ENCODE results near the gene KLK5. TPM values are rescaled to one million over a fixed set of nuclear protein-coding genes. Genes with fewer than 3 reads are reported as not detected.

The KLK5 gene
- polyA plus RNA-seq, 2 of the 4 experiments (the other 2 are of a cell fraction), result not detected

DNA sequence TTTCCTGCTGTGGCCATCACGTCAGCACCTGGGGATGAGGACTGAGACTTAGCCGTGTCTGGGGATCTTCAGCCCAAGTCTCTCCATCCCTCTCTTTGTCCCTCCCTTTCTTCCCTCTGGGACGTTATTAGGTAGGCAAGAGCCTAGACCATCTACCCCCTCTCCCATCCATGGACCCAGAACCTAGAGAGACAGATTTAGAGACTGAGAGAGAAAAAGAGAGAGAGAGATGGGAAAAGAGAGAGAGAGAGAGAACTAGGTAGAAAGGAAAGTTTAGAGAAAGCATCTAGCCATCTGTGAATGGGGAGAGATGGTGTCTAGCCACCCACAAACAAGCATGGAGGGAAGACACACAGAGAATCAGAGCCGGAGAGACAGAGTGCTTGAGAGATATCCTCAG is 42.1 kb downstream of the KLK5 start:
- no peak for FAIRE-seq

DNA sequence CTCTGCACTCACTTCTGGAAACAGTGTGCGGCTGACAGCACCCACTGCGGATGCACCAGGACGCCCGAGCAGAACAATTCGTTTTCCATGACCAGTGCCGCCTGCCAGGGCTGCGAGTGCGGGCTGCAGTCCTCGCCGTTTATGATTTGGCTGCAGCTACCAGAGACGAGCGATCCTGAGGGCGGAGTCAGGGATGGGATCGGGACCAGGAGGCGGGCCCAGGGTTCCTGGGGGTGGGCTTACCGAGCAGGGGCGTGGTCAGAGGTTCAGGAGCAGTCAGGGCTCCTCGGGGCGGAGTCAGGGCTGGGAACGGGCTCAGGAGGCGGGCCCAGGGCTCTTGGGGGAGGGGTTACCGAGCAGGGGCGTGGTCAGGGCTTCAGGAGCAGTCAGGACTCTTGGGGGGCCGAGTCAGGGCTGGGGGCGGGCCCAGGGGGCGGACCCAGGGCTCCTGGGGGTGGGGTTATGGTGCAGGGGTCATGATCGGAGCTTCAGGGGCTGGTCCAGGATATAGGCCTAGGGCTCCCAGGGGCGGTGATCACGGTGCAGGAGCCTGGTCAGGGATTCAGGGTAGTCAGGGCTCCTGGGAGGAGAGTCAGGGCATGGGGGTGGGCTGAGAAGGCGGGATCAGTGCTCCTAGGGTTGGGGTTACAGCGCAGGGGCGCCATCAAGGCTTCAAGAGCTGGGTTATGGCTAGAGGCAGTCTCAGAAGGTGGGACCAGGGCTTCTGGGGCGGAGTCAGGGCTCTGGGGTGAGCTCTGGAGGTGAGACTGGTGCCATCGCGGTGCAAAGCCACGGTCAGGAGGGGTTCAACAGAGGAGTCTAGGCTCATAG is 43.4 kb downstream of the KLK5 start:
- Histone ChIP-seq H3K4me3 (peak overlapping the region; percentile 41), H3K4me1 (peaks cover 10% of the 10 kb centered on the region; the same call in 1 of the 3 replicates), H3K4me2 (peak overlapping the region; percentile 90), H3K27ac (peak overlapping the region in 1 of 2 experiments; percentile 26; a peak in 3 of 6 replicates), H3K9me3 (no peaks in the 10 kb centered on the region)
- TF ChIP-seq TP53 (CRISPR knock-in tag; IDR thresholded peaks at IDR 0.05), result no peak
- TF ChIP-seq CBX2 (IDR thresholded peaks at IDR 0.05; ENCODE audit: borderline replicate concordance, low read depth), result no peak
- no peak for TF ChIP-seq EP300 (IDR thresholded peaks at IDR 0.05)
- CTCF ChIA-PET, result interaction anchor here (0.5 to 5.9 kb wide), 7 partner anchors 8 to 373 kb away, joined by 3 to 56 read pairs (median 3); no protein-coding TSS in a partner anchor
- no peak for FAIRE-seq
- POLR2A ChIA-PET, result no interaction called here
- DNase-seq (ENCODE audit: low read depth in 1 of 2, low spot score in 1 of 2), result peak; percentile 82 to 86
- 14% methylated on average over 17 of the region's 36 CpGs for WGBS (ENCODE audit: missing lambda C conversion rate)
- ATAC-seq, result peak; percentile 52 to 90

More for the DNA sequence above, 42.1 kb downstream of the KLK5 start:
- no peak for DNase-seq (ENCODE audit: low read depth in 1 of 2, low spot score in 1 of 2)
- no peaks in the 10 kb centered on the region for H3K9me3 ChIP-seq
- H3K4me2 ChIP-seq, result no peak overlapping the region
- H3K27ac ChIP-seq, result no peak overlapping the region
- WGBS (ENCODE audit: missing lambda C conversion rate), result 28% methylated on average over 4 of the region's 4 CpGs
- CTCF ChIA-PET, result interaction anchor here (0.8 to 5.9 kb wide), 3 partner anchors 11 to 186 kb away, joined by 3 to 56 read pairs (median 6); no protein-coding TSS in a partner anchor
- peaks cover 10% of the 10 kb centered on the region; the same call in 1 of the 3 replicates for H3K4me1 ChIP-seq
- H3K4me3 ChIP-seq, result no peak overlapping the region
- TF ChIP-seq FOSL2 (IDR thresholded peaks at IDR 0.05) (no peak), FOSL2 (CRISPR knock-in tag; IDR thresholded peaks at IDR 0.05) (no peak), ZFP36 (IDR thresholded peaks at IDR 0.05; ENCODE audit: borderline replicate concordance, partially characterized antibody) (no peak), ZNF302 (CRISPR knock-in tag; IDR thresholded peaks at IDR 0.05) (no peak), HDAC2 (IDR thresholded peaks at IDR 0.05) (no peak), POLR2AphosphoS2 (conservative IDR thresholded peaks at IDR 0.05; ENCODE audit: low read length) (no peak), SREBF2 (IDR thresholded peaks at IDR 0.05) (no peak), FOXS1 (CRISPR knock-in tag; IDR thresholded peaks at IDR 0.05) (no peak), CHD2 (IDR thresholded peaks at IDR 0.05; ENCODE audit: low read length, partially characterized antibody) (no peak), CBX8 (IDR thresholded peaks at IDR 0.05) (no peak)
- TF ChIP-seq, protein P1, sequence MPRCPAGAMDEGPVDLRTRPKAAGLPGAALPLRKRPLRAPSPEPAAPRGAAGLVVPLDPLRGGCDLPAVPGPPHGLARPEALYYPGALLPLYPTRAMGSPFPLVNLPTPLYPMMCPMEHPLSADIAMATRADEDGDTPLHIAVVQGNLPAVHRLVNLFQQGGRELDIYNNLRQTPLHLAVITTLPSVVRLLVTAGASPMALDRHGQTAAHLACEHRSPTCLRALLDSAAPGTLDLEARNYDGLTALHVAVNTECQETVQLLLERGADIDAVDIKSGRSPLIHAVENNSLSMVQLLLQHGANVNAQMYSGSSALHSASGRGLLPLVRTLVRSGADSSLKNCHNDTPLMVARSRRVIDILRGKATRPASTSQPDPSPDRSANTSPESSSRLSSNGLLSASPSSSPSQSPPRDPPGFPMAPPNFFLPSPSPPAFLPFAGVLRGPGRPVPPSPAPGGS (IDR thresholded peaks at IDR 0.05), result no peak
- TF ChIP-seq, protein P2, sequence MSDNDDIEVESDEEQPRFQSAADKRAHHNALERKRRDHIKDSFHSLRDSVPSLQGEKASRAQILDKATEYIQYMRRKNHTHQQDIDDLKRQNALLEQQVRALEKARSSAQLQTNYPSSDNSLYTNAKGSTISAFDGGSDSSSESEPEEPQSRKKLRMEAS (IDR thresholded peaks at IDR 0.05), result no peak
- TF ChIP-seq, protein P3, sequence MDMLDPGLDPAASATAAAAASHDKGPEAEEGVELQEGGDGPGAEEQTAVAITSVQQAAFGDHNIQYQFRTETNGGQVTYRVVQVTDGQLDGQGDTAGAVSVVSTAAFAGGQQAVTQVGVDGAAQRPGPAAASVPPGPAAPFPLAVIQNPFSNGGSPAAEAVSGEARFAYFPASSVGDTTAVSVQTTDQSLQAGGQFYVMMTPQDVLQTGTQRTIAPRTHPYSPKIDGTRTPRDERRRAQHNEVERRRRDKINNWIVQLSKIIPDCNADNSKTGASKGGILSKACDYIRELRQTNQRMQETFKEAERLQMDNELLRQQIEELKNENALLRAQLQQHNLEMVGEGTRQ (IDR thresholded peaks at IDR 0.05), result no peak
- POLR2A ChIA-PET, result no interaction called here
- ATAC-seq, result no peak

DNA sequence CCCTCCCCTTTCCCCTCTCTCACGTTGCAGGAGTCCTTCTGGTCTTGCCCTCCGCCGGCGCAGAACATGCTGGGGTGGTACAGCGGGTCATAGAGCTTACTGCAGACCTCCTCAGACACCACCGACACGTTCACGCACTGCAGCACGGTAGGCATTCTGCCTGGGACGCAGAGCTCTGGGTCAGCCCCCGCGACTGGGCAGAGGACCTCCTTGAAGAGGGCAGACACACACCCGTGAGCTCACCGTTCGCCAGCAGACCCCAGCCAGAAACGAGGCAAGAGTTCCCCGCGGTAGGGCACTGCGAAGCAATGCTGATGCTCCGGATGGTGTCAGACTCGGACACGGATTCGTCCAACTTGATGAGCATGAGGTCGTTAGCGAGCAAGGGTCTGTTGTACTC is 44.5 kb downstream of the KLK5 start:
- TF ChIP-seq, protein P1 (IDR thresholded peaks at IDR 0.05), result no peak
- TF ChIP-seq POLR2AphosphoS2 (conservative IDR thresholded peaks at IDR 0.05; ENCODE audit: low read length), result no peak
- no peak for TF ChIP-seq MAFK (IDR thresholded peaks at IDR 0.05; ENCODE audit: partially characterized antibody)
- TF ChIP-seq CHD2 (IDR thresholded peaks at IDR 0.05; ENCODE audit: low read length, partially characterized antibody), result no peak
- TF ChIP-seq HOXA7 (CRISPR knock-in tag; IDR thresholded peaks at IDR 0.05), result no peak
- TF ChIP-seq EHMT2 (IDR thresholded peaks at IDR 0.05; ENCODE audit: low read depth), result no peak
- TF ChIP-seq FOSL2 (IDR thresholded peaks at IDR 0.05), result no peak
- no peak for TF ChIP-seq FOSL2 (CRISPR knock-in tag; IDR thresholded peaks at IDR 0.05)
- ChIA-PET POLR2A (no interaction called here), CTCF (interaction anchor here (0.5 to 5.9 kb wide), 7 partner anchors 9 to 372 kb away, joined by 3 to 56 read pairs (median 3); no protein-coding TSS in a partner anchor)
- Histone ChIP-seq H3K9me3 (no peaks in the 10 kb centered on the region), H3K27ac (no peak overlapping the region), H3K4me2 (no peak overlapping the region), H3K4me3 (no peak overlapping the region), H3K4me1 (peaks cover 10% of the 10 kb centered on the region; the same call in 1 of the 3 replicates)
- ATAC-seq (no peak), DNase-seq (ENCODE audit: low read depth in 1 of 2, low spot score in 1 of 2) (no peak), FAIRE-seq (no peak)
- WGBS (ENCODE audit: missing lambda C conversion rate), result 80% methylated on average over 25 of the region's 25 CpGs
